Type B pancreatic cell (in vitro differentiated cells): ENCODE results near the gene EIF4G3. TPM values are rescaled to one million over a fixed set of nuclear protein-coding genes. Genes with fewer than 3 reads are reported as not detected.

ENCODE experiments used
- DNase-seq: peaks from one replicate; pipeline ENCODE4 v3.0.0; 2021; ENCODE audit warnings: mixed read lengths; ENCODE audit not compliant: unreplicated experiment; ENCODE audit errors: extremely low spot score
- H3K27ac Mint-ChIP-seq: 2 replicates; pipeline ENCODE4 v1.8.0; 2021; ENCODE audit warnings: mild to moderate bottlenecking, mixed read lengths
- H3K27me3 Mint-ChIP-seq: 2 replicates; pipeline ENCODE4 v1.8.0; 2021; ENCODE audit warnings: mixed read lengths
- H3K36me3 Mint-ChIP-seq: 2 replicates; pipeline ENCODE4 v1.8.0; 2021; ENCODE audit warnings: mixed read lengths
- H3K4me1 Mint-ChIP-seq: one replicate; pipeline ENCODE4 v1.8.0; 2021; ENCODE audit warnings: mixed read lengths; ENCODE audit not compliant: unreplicated experiment
- H3K4me3 Mint-ChIP-seq: 2 replicates; pipeline ENCODE4 v1.8.0; 2021; ENCODE audit warnings: mild to moderate bottlenecking, mixed read lengths
- H3K9me3 Mint-ChIP-seq: 2 replicates; pipeline ENCODE4 v1.8.0; 2021; ENCODE audit warnings: mixed read lengths
- total RNA-seq: library from RNA; stranded (reverse); gene quantifications from 2 replicates; pipeline ENCODE4 v1.2.1, GENCODE V29; 2021; ENCODE audit warnings: low replicate concordance
- TF ChIP-seq, protein P1 (sequence below): fragments of 200-600 bp; sonication (generic); conservative IDR thresholded peaks from 2 replicates; pipeline ENCODE4 v1.5.0; 2021; ENCODE audit warnings: antibody characterized with exemption, mild to moderate bottlenecking

The EIF4G3 gene
- total RNA-seq, 1 donor from 2014 or later, result 71.5 TPM

DNA sequence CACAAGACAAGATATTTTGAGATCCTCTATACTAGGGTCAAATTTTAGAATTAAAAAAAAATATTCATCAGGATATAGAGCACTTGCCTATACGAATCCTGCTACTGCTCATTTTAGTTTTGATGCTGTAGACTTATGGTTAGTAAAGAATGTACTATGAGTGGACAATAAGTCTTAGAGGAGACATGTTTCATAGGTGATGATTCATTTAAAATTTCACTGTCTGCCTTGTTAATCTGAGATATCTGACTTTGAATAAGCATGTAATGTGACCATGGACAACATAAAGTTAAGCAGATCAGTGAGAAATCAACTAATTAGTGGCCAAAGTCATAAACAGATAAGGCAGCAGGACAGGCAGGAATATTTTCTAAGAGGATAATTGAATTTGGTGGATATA is 282.8 kb downstream of the EIF4G3 start:
- H3K9me3 Mint-ChIP-seq, result no peaks in the 10 kb centered on the region
- no peak overlapping the region for H3K27ac Mint-ChIP-seq
- no peak overlapping the region for H3K4me3 Mint-ChIP-seq
- TF ChIP-seq, protein P1, sequence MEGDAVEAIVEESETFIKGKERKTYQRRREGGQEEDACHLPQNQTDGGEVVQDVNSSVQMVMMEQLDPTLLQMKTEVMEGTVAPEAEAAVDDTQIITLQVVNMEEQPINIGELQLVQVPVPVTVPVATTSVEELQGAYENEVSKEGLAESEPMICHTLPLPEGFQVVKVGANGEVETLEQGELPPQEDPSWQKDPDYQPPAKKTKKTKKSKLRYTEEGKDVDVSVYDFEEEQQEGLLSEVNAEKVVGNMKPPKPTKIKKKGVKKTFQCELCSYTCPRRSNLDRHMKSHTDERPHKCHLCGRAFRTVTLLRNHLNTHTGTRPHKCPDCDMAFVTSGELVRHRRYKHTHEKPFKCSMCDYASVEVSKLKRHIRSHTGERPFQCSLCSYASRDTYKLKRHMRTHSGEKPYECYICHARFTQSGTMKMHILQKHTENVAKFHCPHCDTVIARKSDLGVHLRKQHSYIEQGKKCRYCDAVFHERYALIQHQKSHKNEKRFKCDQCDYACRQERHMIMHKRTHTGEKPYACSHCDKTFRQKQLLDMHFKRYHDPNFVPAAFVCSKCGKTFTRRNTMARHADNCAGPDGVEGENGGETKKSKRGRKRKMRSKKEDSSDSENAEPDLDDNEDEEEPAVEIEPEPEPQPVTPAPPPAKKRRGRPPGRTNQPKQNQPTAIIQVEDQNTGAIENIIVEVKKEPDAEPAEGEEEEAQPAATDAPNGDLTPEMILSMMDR, result no peak
- no peak for DNase-seq
- no peaks in the 10 kb centered on the region for H3K27me3 Mint-ChIP-seq
- H3K4me1 Mint-ChIP-seq, result no peaks in the 10 kb centered on the region
- H3K36me3 Mint-ChIP-seq, result peaks cover 14% of the 10 kb centered on the region

DNA sequence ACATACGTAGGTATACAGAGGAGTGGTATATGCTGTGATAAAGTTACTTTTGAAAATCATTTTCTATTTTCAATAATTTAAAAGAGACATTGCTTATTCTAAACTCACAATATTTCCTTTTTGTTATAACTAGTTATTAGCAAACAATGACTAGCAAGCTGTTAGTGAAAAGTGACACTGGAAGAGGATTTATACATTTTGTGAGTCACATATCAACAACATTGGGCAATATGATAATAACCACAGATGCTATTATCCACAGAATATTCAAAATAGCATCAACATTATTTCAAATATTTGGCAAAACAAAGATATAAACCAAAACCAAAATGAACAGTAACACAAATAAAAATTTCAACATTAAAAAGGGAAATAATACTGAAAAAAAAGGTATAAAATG is 285.6 kb downstream of the EIF4G3 start:
- peaks cover 19% of the 10 kb centered on the region for H3K36me3 Mint-ChIP-seq
- no peaks in the 10 kb centered on the region for H3K4me1 Mint-ChIP-seq
- H3K27ac Mint-ChIP-seq, result no peak overlapping the region
- TF ChIP-seq, protein P1, result no peak
- DNase-seq, result no peak
- no peaks in the 10 kb centered on the region for H3K27me3 Mint-ChIP-seq
- H3K4me3 Mint-ChIP-seq, result no peak overlapping the region
- H3K9me3 Mint-ChIP-seq, result no peaks in the 10 kb centered on the region

DNA sequence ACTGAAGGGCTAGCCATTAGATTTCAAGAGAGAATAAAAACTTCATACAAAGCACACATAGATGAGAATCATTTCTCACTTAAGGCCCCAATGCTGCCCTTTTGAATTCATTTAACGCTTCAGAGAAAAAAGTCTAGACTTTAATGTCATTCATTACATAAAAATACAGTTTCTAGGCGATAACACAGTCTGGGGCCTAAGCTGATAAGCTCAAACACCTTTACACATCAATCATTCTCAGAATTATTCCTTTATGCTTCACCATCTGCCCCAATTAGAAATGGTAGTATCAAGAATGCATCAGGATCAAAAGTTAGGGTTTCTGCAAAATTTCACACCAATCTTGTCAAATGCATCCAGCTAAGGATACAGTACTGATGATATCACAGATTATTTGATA is 289.5 kb downstream of the EIF4G3 start:
- Mint-ChIP-seq H3K36me3 (peaks cover 15% of the 10 kb centered on the region), H3K27me3 (no peaks in the 10 kb centered on the region), H3K4me1 (no peaks in the 10 kb centered on the region), H3K27ac (no peak overlapping the region), H3K9me3 (no peaks in the 10 kb centered on the region), H3K4me3 (no peak overlapping the region)
- TF ChIP-seq, protein P1, result no peak
- DNase-seq, result no peak

DNA sequence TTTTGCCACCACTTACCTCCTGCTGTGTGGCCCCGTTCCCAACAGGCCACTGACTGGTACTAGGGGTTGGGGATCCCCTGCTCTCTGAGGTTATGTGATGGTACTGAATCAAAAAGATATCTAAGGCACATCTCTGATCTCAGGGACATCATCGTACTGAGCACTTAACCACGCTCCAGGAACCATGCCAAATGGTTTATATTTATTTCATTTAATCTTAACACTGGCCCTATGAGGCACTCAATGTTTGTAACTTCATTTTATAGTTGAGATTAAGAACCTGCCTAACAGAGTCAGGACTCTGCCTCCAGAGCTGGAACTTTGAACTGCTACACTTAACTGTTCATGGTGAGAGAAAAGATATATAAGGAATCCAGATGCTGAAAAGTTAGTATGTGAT is 291.6 kb downstream of the EIF4G3 start:
- no peak for DNase-seq
- Mint-ChIP-seq H3K4me3 (no peak overlapping the region), H3K4me1 (no peaks in the 10 kb centered on the region), H3K9me3 (no peaks in the 10 kb centered on the region), H3K36me3 (peaks cover 21% of the 10 kb centered on the region), H3K27ac (no peak overlapping the region), H3K27me3 (no peaks in the 10 kb centered on the region)
- TF ChIP-seq, protein P1, result no peak

DNA sequence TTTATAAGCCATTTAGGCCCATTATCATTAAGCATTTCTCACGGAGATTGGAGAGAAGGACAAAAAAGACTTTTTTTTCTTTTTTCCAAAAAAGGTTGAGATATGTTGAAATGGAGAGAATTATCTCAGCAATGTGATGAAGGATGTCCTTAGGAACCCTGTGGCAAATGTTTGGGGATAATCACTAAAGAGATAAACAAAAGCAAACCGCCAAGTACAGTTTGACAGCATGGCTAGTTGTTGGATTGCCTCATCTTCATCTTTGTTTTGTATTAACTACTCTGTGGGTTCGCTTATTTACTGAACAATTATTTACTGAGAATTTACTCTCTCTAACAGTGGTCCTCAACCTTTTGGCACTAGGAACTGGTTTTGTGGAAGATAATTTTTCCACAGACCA is 292.2 kb downstream of the EIF4G3 start:
- DNase-seq, result no peak
- Mint-ChIP-seq H3K4me3 (no peak overlapping the region), H3K27ac (no peak overlapping the region), H3K27me3 (no peaks in the 10 kb centered on the region), H3K36me3 (peaks cover 24% of the 10 kb centered on the region), H3K4me1 (no peaks in the 10 kb centered on the region), H3K9me3 (no peaks in the 10 kb centered on the region)
- TF ChIP-seq, protein P1, result no peak

DNA sequence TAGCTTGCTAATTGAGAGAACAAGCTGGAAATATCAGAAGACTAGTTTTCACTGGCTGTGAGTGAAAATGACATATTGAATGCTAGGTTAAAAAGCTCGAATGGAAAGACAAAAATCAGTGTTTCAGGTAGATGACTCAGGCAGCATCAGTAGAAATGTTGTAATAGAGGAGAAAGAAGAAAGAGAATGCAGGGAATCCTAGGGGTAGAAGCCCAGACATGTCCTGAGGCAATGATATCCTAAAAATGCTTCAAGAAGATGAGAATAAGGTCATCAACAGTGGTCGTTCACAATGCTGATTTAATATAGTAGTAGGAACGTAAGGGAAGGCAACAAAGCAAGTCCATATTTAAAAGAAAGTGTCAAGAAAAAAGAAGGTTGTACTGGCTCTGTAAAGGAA is 292.9 kb downstream of the EIF4G3 start:
- Mint-ChIP-seq H3K4me1 (no peaks in the 10 kb centered on the region), H3K27ac (peak overlapping the region; percentile 18), H3K27me3 (no peaks in the 10 kb centered on the region), H3K4me3 (no peak overlapping the region), H3K36me3 (peaks cover 25% of the 10 kb centered on the region), H3K9me3 (no peaks in the 10 kb centered on the region)
- DNase-seq, result no peak
- TF ChIP-seq, protein P1, result no peak
